ENCODE results near the gene RFPL2. TPM values are rescaled to one million over a fixed set of nuclear protein-coding genes. Genes with fewer than 3 reads are reported as not detected.
A peak's percentile ranks its signal among the peaks of the same experiment; 100 is the strongest.
"Not testable (repeated sequence)": the region's sequence is repeated elsewhere in the genome, so short reads cannot be mapped to it uniquely, and the experiment has no call there.

RFPL2 gene
- total RNA-seq, 2 experiments from 2014 or later = 2.0 to 2.8 TPM

- POLR2A ChIA-PET = interaction anchor here (1.0 kb wide), 1 partner anchor 60 kb away, joined by 5 read pairs; no protein-coding TSS in a partner anchor
- H3K4me1 Mint-ChIP-seq = peaks cover 72% of the 10 kb centered on the region
- H3K9me3 Mint-ChIP-seq = no peaks in the 10 kb centered on the region
- peak overlapping the region; percentile 12 for H3K27ac Mint-ChIP-seq
- H3K27me3 Mint-ChIP-seq = peaks cover 17% of the 10 kb centered on the region
- DNase-seq = peak; percentile 65
- CTCF ChIA-PET = interaction anchor here (0.8 to 3.1 kb wide), 12 partner anchors 9 to 540 kb away, joined by 3 to 18 read pairs (median 4); partner anchors contain the start of genes FBXO7, PISD and RTCB
- H3K4me3 Mint-ChIP-seq = peak overlapping the region; percentile 74
- H3K36me3 Mint-ChIP-seq (ENCODE audit: low read depth) = no peaks in the 10 kb centered on the region
Observed at GRCh38 chr22:32202539-32203180, 2.2 kb downstream of the RFPL2 start.

- Mint-ChIP-seq H3K9me3 (no peaks in the 10 kb centered on the region), H3K4me1 (peaks cover 69% of the 10 kb centered on the region), H3K27ac (peak overlapping the region; percentile 12), H3K36me3 (ENCODE audit: low read depth) (no peaks in the 10 kb centered on the region), H3K27me3 (peaks cover 20% of the 10 kb centered on the region), H3K4me3 (peak overlapping the region; percentile 74)
- ChIA-PET POLR2A (interaction anchor here (1.0 kb wide), 1 partner anchor 60 kb away, joined by 5 read pairs; no protein-coding TSS in a partner anchor), CTCF (interaction anchor here (0.8 to 3.1 kb wide), 12 partner anchors 8 to 540 kb away, joined by 3 to 18 read pairs (median 4); partner anchors contain the start of genes FBXO7, PISD and RTCB)
- no peak for DNase-seq
Observed at GRCh38 chr22:32202161-32202538, 2.7 kb downstream of the RFPL2 start.

GRCh38 chr22:32200752-32201151, 4.1 kb downstream of the RFPL2 start:
- H3K9me3 Mint-ChIP-seq = no peaks in the 10 kb centered on the region
- H3K27ac Mint-ChIP-seq = peak overlapping the region; percentile 42
- H3K36me3 Mint-ChIP-seq (ENCODE audit: low read depth) = no peaks in the 10 kb centered on the region
- H3K4me3 Mint-ChIP-seq = no peak overlapping the region
- POLR2A ChIA-PET = no interaction called here
- CTCF ChIA-PET = interaction anchor here (0.6 to 3.1 kb wide), 5 partner anchors 58 to 280 kb away, joined by 3 to 18 read pairs (median 3); no protein-coding TSS in a partner anchor
- peaks cover 27% of the 10 kb centered on the region for H3K27me3 Mint-ChIP-seq
- peak; percentile 49 for DNase-seq
- H3K4me1 Mint-ChIP-seq = peaks cover 55% of the 10 kb centered on the region

GRCh38 chr22:32199961-32200360, 4.9 kb downstream of the RFPL2 start:
- Mint-ChIP-seq H3K4me3 (no peak overlapping the region), H3K4me1 (peaks cover 48% of the 10 kb centered on the region), H3K27me3 (peaks cover 29% of the 10 kb centered on the region), H3K9me3 (no peaks in the 10 kb centered on the region), H3K27ac (no peak overlapping the region), H3K36me3 (ENCODE audit: low read depth) (no peaks in the 10 kb centered on the region)
- no peak for DNase-seq
- CTCF ChIA-PET = interaction anchor here (1.7 to 3.1 kb wide), 2 partner anchors 57 to 66 kb away, joined by 6 to 18 read pairs; no protein-coding TSS in a partner anchor
- POLR2A ChIA-PET = no interaction called here

GRCh38 chr22:32199341-32199740, 5.5 kb downstream of the RFPL2 start:
- Mint-ChIP-seq H3K9me3 (no peaks in the 10 kb centered on the region), H3K36me3 (ENCODE audit: low read depth) (no peaks in the 10 kb centered on the region), H3K27me3 (peaks cover 27% of the 10 kb centered on the region), H3K4me3 (no peak overlapping the region), H3K4me1 (peaks cover 42% of the 10 kb centered on the region), H3K27ac (no peak overlapping the region)
- CTCF ChIA-PET = no interaction called here
- POLR2A ChIA-PET = interaction anchor here (1.2 kb wide), 1 partner anchor 13 kb away, joined by 3 read pairs; no protein-coding TSS in a partner anchor
- no peak for DNase-seq

GRCh38 chr22:32197553-32198226, 7.2 kb downstream of the RFPL2 start:
- POLR2A ChIA-PET; CTCF ChIA-PET; DNase-seq; H3K27ac Mint-ChIP-seq; H3K9me3 Mint-ChIP-seq; H3K36me3 Mint-ChIP-seq (ENCODE audit: low read depth); H3K4me3 Mint-ChIP-seq: not testable (repeated sequence)
- Mint-ChIP-seq H3K27me3 (peaks cover 16% of the 10 kb centered on the region), H3K4me1 (peaks cover 28% of the 10 kb centered on the region)

GRCh38 chr22:32195900-32196299, 9.0 kb downstream of the RFPL2 start:
- H3K27me3 Mint-ChIP-seq = peaks cover 21% of the 10 kb centered on the region
- POLR2A ChIA-PET = not testable (repeated sequence)

GRCh38 chr22:32193346-32193745, 11.5 kb downstream of the RFPL2 start:
- DNase-seq; CTCF ChIA-PET; POLR2A ChIA-PET; H3K27ac Mint-ChIP-seq; H3K9me3 Mint-ChIP-seq; H3K4me3 Mint-ChIP-seq; H3K4me1 Mint-ChIP-seq; H3K36me3 Mint-ChIP-seq (ENCODE audit: low read depth): not testable (repeated sequence)
- peaks cover 23% of the 10 kb centered on the region for H3K27me3 Mint-ChIP-seq

More at GRCh38 chr22:32195900-32196299, 9.0 kb downstream of the RFPL2 start:
- H3K4me3 Mint-ChIP-seq; H3K9me3 Mint-ChIP-seq; H3K27ac Mint-ChIP-seq; CTCF ChIA-PET; DNase-seq; H3K36me3 Mint-ChIP-seq (ENCODE audit: low read depth): not testable (repeated sequence)
- peaks cover 11% of the 10 kb centered on the region for H3K4me1 Mint-ChIP-seq

- CTCF ChIA-PET; POLR2A ChIA-PET; H3K4me1 Mint-ChIP-seq; H3K9me3 Mint-ChIP-seq; DNase-seq; H3K4me3 Mint-ChIP-seq; H3K27ac Mint-ChIP-seq; H3K36me3 Mint-ChIP-seq (ENCODE audit: low read depth): not testable (repeated sequence)
- H3K27me3 Mint-ChIP-seq = peaks cover 15% of the 10 kb centered on the region
Observed at GRCh38 chr22:32191021-32191420, 13.9 kb downstream of the RFPL2 start.

- peaks cover 12% of the 10 kb centered on the region for H3K27me3 Mint-ChIP-seq
- no peak for DNase-seq
- H3K36me3 Mint-ChIP-seq (ENCODE audit: low read depth) = no peaks in the 10 kb centered on the region
- H3K4me1 Mint-ChIP-seq = no peaks in the 10 kb centered on the region
- ChIA-PET CTCF (no interaction called here), POLR2A (interaction anchor here (1.2 kb wide), 1 partner anchor 13 kb away, joined by 3 read pairs; no protein-coding TSS in a partner anchor)
- H3K27ac Mint-ChIP-seq = no peak overlapping the region
- H3K9me3 Mint-ChIP-seq = no peaks in the 10 kb centered on the region
- no peak overlapping the region for H3K4me3 Mint-ChIP-seq
Observed at GRCh38 chr22:32185821-32186220, 19.1 kb downstream of the RFPL2 start.

- Mint-ChIP-seq H3K27me3 (peaks cover 15% of the 10 kb centered on the region), H3K27ac (no peak overlapping the region), H3K36me3 (ENCODE audit: low read depth) (no peaks in the 10 kb centered on the region), H3K9me3 (no peaks in the 10 kb centered on the region), H3K4me1 (no peaks in the 10 kb centered on the region), H3K4me3 (no peak overlapping the region)
- DNase-seq = no peak
- ChIA-PET CTCF (no interaction called here), POLR2A (no interaction called here)
Observed at GRCh38 chr22:32183625-32184024, 21.2 kb downstream of the RFPL2 start.

- Mint-ChIP-seq H3K4me1 (peaks cover 1% of the 10 kb centered on the region), H3K27me3 (peaks cover 27% of the 10 kb centered on the region), H3K9me3 (no peaks in the 10 kb centered on the region), H3K36me3 (ENCODE audit: low read depth) (no peaks in the 10 kb centered on the region), H3K4me3 (no peak overlapping the region), H3K27ac (no peak overlapping the region)
- no peak for DNase-seq
- CTCF ChIA-PET = no interaction called here
- POLR2A ChIA-PET = no interaction called here
Observed at GRCh38 chr22:32181043-32181442, 23.8 kb downstream of the RFPL2 start.

GRCh38 chr22:32177221-32177765, 27.6 kb downstream of the RFPL2 start:
- H3K36me3 Mint-ChIP-seq (ENCODE audit: low read depth) = no peaks in the 10 kb centered on the region
- ChIA-PET CTCF (no interaction called here), POLR2A (no interaction called here)
- no peaks in the 10 kb centered on the region for H3K9me3 Mint-ChIP-seq
- H3K4me3 Mint-ChIP-seq = no peak overlapping the region
- H3K27ac Mint-ChIP-seq = no peak overlapping the region
- H3K4me1 Mint-ChIP-seq = peaks cover 5% of the 10 kb centered on the region
- peaks cover 30% of the 10 kb centered on the region for H3K27me3 Mint-ChIP-seq
- DNase-seq = no peak
